Liver (tissue), 9 donors: ENCODE measurements around the gene NLGN1. TPM values are rescaled to one million over a fixed set of nuclear protein-coding genes. Genes with fewer than 3 reads are reported as not detected.

Experiments used
- DNase-seq: peaks from one replicate; pipeline ENCODE4 v3.0.0-alpha.2; 2017; ENCODE audit warnings: low spot score
- H3K27ac ChIP-seq, 2 donors: one replicate each; pipeline ENCODE4 v1.7.0; 2013; ENCODE audit warnings: inconsistent platforms in 2 of 2, low read length in 2 of 2, control low read depth in 1 of 2, low read depth in 1 of 2, mild to moderate bottlenecking in 1 of 2
- H3K27me3 ChIP-seq, 4 donors: one replicate each; pipeline versions ENCODE4 v1.6.1 to v1.7.0; 2013; ENCODE audit warnings: low read length in 3 of 4, inconsistent platforms in 1 of 4, mild to moderate bottlenecking in 1 of 4, moderate library complexity in 1 of 4; ENCODE audit not compliant: control insufficient read depth in 4 of 4, insufficient read depth in 4 of 4
- H3K36me3 ChIP-seq, 4 donors: one replicate each; pipeline versions ENCODE4 v1.6.1 to v1.7.0; 2013; ENCODE audit warnings: low read length in 3 of 4, mild to moderate bottlenecking in 3 of 4, low read depth in 1 of 4, moderate library complexity in 1 of 4; ENCODE audit not compliant: control insufficient read depth in 4 of 4, insufficient read depth in 3 of 4
- H3K4me1 ChIP-seq, 4 donors: one replicate each; pipeline versions ENCODE4 v1.6.1 to v1.7.0; 2013; ENCODE audit warnings: low read length in 3 of 4, mild to moderate bottlenecking in 3 of 4, moderate library complexity in 1 of 4; ENCODE audit not compliant: control insufficient read depth in 4 of 4, insufficient read depth in 4 of 4
- H3K4me3 ChIP-seq, 3 donors: one replicate each; pipeline versions ENCODE4 v1.6.1 to v1.7.0; 2013; ENCODE audit warnings: low read length in 3 of 3, control low read depth in 1 of 3, low read depth in 1 of 3, mild to moderate bottlenecking in 1 of 3
- H3K9ac ChIP-seq, 2 donors: one replicate each; pipeline ENCODE4 v1.7.0; 2013; ENCODE audit warnings: low read length in 2 of 2, mild to moderate bottlenecking in 2 of 2, moderate library complexity in 2 of 2, control low read depth in 1 of 2, low read depth in 1 of 2
- H3K9me3 ChIP-seq, 4 donors: one replicate each; pipeline versions ENCODE4 v1.6.1 to v1.7.0; 2013; ENCODE audit warnings: low read length in 3 of 4; ENCODE audit not compliant: control insufficient read depth in 4 of 4
- ATF3 ChIP-seq: IDR thresholded peaks from 2 replicates; pipeline ENCODE4 v1.6.1; 2016; ENCODE audit warnings: antibody characterized with exemption
- CTCF ChIP-seq: fragments of 150-350 bp; IDR thresholded peaks from 2 replicates; pipeline ENCODE4 v1.5.1; 2017; ENCODE audit warnings: improper control_type of control experiment, low read depth, low read length; ENCODE audit not compliant: missing input control
- EGR1 ChIP-seq, 2 donors: IDR thresholded peaks; 2 replicates each; pipeline ENCODE4 v1.6.1; 2016 to 2018; ENCODE audit warnings: antibody characterized with exemption in 2 of 2, low read depth in 2 of 2
- FOXA1 ChIP-seq: IDR thresholded peaks from 2 replicates; pipeline ENCODE4 v1.6.1; 2016; ENCODE audit warnings: antibody characterized with exemption
- GABPA ChIP-seq, 2 donors: IDR thresholded peaks in 1 of 2; conservative IDR thresholded peaks in 1 of 2; 2 replicates each; pipeline ENCODE4 v1.6.1; 2016; ENCODE audit warnings: antibody characterized with exemption in 2 of 2, mild to moderate bottlenecking in 1 of 2, moderate library complexity in 1 of 2
- HNF4G ChIP-seq: IDR thresholded peaks from 2 replicates; pipeline ENCODE4 v1.6.1; 2016; ENCODE audit warnings: antibody characterized with exemption
- JUND ChIP-seq, 2 donors: IDR thresholded peaks; 2 replicates each; pipeline ENCODE4 v1.6.1; 2016; ENCODE audit warnings: antibody characterized with exemption in 2 of 2
- REST ChIP-seq: IDR thresholded peaks from 2 replicates; pipeline ENCODE4 v1.6.1; 2016; ENCODE audit warnings: antibody characterized with exemption, mild to moderate bottlenecking
- RXRA ChIP-seq, 2 donors: IDR thresholded peaks; 2 replicates each; pipeline ENCODE4 v1.6.1; 2017 to 2018; ENCODE audit warnings: antibody characterized with exemption in 2 of 2, mild to moderate bottlenecking in 1 of 2
- SP1 ChIP-seq: IDR thresholded peaks from 2 replicates; pipeline ENCODE4 v1.6.1; 2018; ENCODE audit warnings: antibody characterized with exemption, mild to moderate bottlenecking
- TAF1 ChIP-seq: conservative IDR thresholded peaks from 2 replicates; pipeline ENCODE4 v1.6.1; 2016; ENCODE audit warnings: antibody characterized with exemption, mild to moderate bottlenecking
- YY1 ChIP-seq: IDR thresholded peaks from 2 replicates; pipeline ENCODE4 v1.6.1; 2016; ENCODE audit warnings: antibody characterized with exemption, mild to moderate bottlenecking
- WGBS: extraction: QIAGEN DNeasy Blood & Tissue Kit; methylation state at CpG from one replicate; pipeline ENCODE4 v1.1.7; 2013; 5-methylcytosine and 5-hydroxymethylcytosine counted together
- polyA plus RNA-seq, 2 donors: library from polyadenylated mRNA; stranded (reverse) in 1 of 2; unstranded in 1 of 2; fragments of 200-250 nt in 1 of 2; fragments of >200 nt in 1 of 2; fragmentation: Nextera tagmentation in 1 of 2; extraction: Ambion mirVana in 1 of 2; gene quantifications; one replicate each; pipeline versions ENCODE4 v1.2.1 to v1.2.3, GENCODE V29; 2013 to 2015
- total RNA-seq, 2 donors: library from RNA; depleted of rRNA; stranded (reverse); fragments of >200 nt; gene quantifications; one replicate each; pipeline ENCODE4 v1.2.3, GENCODE V29; 2014
- TF ChIP-seq, protein P1 (sequence below): IDR thresholded peaks from 2 replicates; pipeline ENCODE4 v1.6.1; 2016; ENCODE audit warnings: antibody characterized with exemption
- donor health status: healthy.
- donor health status: healthy.
- donor health status: healthy.
- donor health status: healthy.
- donor health status: healthy.

Gene NLGN1
- total and polyA plus RNA-seq, 4 donors: 0.02 to 0.67 (median 0.37) TPM; not detected in 1

DNA sequence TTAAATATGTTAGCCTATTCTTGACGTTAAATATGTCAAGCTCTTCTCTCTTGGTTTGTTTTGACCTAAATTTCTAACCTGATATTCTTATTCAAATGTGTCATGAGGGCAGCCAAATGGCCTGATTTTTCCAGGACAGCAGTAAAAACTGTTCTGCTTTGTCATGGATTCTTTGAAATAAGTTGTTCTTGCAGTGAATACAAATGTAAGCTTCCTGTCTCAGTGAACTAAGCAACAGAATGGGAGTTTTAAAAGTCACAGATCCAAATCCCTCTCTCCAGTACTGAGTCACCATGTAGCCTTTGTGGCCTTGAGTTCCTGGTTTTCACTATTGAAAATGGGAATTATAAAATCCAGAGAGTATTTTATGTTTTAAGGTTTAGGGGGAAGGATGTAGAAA lies 301.8 kb downstream of the NLGN1 start:
- H3K27ac ChIP-seq: no peak overlapping the region

DNA sequence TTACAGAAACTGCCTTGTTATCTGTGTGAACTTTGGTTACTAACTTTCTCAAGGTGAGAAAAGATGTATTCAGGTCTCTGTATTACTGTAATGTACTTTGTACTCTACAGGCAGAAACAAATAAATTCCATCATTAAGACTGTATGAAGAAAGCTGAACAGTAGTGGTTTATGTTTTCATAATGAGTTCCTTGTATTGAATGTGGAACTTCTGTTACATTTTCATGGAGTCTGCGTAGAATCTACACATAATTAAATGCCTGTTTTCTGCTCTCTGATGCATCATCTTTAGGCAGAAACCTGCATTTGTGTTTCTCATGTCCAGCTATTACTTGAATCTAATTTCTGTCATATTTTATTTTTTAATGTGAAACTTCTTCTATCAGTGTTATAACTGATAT lies 302.8 kb downstream of the NLGN1 start:
- 92% methylated on average over 1 of the region's 1 CpG for WGBS

More for the DNA sequence above, 301.8 kb downstream of the NLGN1 start:
- no peaks in the 10 kb centered on the region for H3K4me1 ChIP-seq
- no peaks in the 10 kb centered on the region for H3K36me3 ChIP-seq
- no peak for DNase-seq
- 70% methylated on average over 1 of the region's 1 CpG for WGBS
- H3K4me3 ChIP-seq: no peak overlapping the region
- H3K9me3 ChIP-seq: peaks cover 0 to 4% (median 0%) of the 10 kb centered on the region in 4 donors
- H3K27me3 ChIP-seq: no peaks in the 10 kb centered on the region
- TF ChIP-seq TAF1 (no peak), CTCF (no peak), EGR1 (IDR thresholded peaks at IDR 0.05; ENCODE audit: low read depth in 2 of 2) (no peak), HNF4G (no peak)
- H3K9ac ChIP-seq: no peak overlapping the region

More for the DNA sequence above, 302.8 kb downstream of the NLGN1 start:
- H3K36me3 ChIP-seq: no peaks in the 10 kb centered on the region
- H3K4me3 ChIP-seq: no peak overlapping the region
- H3K27ac ChIP-seq: no peak overlapping the region
- no peaks in the 10 kb centered on the region for H3K4me1 ChIP-seq
- H3K9ac ChIP-seq: no peak overlapping the region
- DNase-seq: no peak
- peaks cover 0 to 4% (median 0%) of the 10 kb centered on the region in 4 donors for H3K9me3 ChIP-seq
- TF ChIP-seq EGR1 (IDR thresholded peaks at IDR 0.05; ENCODE audit: low read depth in 2 of 2) (no peak), JUND (IDR thresholded peaks at IDR 0.05) (no peak), TAF1 (no peak), RXRA (IDR thresholded peaks at IDR 0.05) (no peak), YY1 (no peak), REST (no peak), FOXA1 (no peak), SP1 (no peak), HNF4G (no peak), ATF3 (no peak), GABPA (IDR thresholded peaks at IDR 0.05 in 1 of 2, conservative IDR thresholded peaks at IDR 0.05 in 1 of 2) (no peak)
- TF ChIP-seq, protein P1, sequence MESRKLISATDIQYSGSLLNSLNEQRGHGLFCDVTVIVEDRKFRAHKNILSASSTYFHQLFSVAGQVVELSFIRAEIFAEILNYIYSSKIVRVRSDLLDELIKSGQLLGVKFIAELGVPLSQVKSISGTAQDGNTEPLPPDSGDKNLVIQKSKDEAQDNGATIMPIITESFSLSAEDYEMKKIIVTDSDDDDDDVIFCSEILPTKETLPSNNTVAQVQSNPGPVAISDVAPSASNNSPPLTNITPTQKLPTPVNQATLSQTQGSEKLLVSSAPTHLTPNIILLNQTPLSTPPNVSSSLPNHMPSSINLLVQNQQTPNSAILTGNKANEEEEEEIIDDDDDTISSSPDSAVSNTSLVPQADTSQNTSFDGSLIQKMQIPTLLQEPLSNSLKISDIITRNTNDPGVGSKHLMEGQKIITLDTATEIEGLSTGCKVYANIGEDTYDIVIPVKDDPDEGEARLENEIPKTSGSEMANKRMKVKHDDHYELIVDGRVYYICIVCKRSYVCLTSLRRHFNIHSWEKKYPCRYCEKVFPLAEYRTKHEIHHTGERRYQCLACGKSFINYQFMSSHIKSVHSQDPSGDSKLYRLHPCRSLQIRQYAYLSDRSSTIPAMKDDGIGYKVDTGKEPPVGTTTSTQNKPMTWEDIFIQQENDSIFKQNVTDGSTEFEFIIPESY: no peak
- no peaks in the 10 kb centered on the region for H3K27me3 ChIP-seq
